COLO829 (cell line): ENCODE data around the gene SPACA9.
A peak's percentile ranks its signal among the peaks of the same experiment; 100 is the strongest.

Experiments used
- DNase-seq: peaks from one replicate; pipeline ENCODE4 v3.0.0; 2012; ENCODE audit warnings: low spot score

SPACA9 gene

DNA sequence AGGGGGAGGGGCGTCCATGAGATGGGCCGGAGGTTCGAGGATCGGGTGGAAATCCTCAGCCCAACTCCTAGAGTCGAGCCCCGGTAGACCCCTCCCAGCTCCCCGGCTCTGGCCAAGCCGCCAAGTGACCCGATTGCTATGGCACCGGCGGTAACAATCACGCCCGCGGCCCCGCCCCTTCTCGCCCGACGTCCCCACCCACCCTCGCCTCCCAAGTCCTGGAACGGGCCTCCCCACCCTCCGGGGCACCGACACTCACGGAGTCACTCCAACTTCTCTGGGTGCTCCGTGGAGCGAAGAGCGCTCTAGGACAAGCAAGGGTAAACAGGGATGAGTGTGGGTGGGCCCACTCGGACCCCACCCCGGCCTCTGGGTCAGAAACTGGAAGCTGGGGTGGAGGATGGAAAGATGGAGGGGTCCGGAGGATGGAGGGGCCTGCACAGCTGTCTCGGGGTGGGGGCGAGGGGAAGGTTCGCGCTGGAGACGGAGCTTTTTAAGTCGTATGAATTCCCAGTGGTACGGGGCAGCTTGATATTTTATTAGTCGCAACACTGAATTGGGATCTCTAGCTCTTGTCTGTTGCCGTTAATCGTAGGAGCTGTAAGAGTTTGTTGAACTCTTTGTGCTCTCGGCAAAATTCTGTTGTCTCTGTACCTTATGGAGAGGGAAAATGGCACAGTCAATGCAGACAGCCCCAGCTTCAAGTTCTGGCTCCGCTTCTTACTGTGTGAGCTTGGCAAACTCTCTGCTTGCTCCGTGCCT, at the start of gene SPACA9:
Gene SPACA9, plus strand, starts transcription at position 204 of the 762 bp plus-strand sequence. CDS start 5,050 bp downstream, outside the sequence.
- peak; percentile 54 for DNase-seq

DNA sequence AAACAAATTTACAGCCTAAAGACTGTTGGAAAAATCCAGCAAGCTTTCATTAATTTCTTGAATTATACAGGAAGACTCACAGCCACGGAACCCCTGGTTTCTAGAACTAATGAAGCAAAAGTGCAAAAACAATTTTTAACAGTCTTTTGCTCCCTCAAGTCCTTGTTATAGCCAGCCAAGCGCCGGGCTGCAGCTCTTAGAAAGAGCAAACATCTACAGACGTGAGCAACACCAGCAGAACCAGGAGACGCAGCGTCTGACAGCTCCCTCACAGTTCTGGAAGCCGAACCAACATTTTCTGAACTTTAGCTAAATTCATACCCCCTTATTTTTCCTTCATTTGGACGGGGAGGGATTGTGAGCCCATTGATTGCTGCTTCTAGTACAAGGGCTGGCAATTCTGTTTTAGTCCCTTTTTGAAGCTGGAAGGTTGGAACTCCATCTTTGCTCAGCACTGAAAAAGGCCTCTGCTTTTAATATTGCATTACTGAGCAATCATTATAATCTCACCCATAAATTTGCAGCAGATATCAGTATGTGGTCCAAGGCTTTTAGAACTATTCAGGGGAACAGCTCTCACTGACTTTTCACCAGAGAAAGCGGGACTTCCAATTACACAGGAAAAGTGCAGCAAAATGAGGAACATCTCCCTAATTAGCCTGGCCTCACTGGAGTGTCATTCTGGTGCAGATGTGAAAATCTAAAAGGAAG, 46.4 kb upstream of the SPACA9 start:
- DNase-seq, result no peak

- DNase-seq, result no peak
Observed at GRCh38 chr9:132833550-132834121, 45.1 kb upstream of the SPACA9 start.

DNA sequence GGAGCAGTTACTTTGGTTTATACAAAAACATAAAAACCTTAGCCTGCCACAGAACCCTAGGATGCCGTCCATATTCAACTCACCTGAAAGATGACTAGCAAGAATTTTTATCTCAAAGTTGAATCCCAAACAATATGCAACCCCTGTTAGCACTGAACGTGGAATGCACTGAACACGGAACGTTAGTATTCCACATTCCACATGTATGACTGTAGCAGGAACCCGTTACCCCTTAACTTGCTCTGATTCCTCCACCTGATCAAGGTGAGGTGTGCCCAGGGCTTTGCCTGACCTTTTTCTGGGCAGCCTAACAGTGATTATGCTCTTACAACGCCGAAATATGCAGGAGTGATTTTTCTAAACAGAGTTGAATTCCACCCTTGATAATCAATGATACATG, 44.4 kb upstream of the SPACA9 start:
- DNase-seq, result no peak

DNA sequence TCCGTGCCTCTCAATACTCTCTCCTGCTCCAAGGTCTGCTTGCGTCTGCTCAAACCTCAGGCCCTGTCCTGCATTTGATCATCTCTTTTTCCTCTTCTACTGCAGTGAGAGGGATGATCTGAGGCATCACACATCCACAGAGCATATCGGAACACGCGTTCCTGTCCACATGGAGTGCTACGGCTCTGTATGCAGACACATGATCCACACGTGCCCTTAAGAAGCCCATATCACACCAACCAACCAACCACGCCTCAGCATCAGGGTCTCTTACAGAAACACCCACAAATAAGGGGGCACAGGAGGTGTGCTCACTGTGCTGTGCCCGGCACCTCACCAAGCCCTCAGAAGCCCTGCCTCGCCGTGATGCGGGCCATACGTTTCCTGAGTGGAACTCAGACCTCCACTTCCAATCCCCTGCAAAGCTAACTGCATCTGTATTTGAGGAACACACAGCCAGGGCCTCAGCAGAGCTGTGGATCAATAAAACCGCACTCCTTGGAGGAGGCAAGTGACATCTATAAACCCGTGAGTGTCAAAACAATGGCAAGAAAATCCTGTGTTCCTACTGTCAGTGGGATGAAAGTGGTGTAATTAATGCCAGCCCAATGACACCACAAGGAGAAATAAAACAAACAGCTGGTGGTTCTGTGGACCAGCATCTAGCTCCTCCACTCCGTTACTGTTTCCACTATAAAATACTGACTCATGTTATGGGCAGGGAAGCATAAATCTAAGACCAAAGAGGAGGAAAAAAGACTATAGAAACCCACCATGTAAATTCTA, 41.0 kb upstream of the SPACA9 start:
- DNase-seq, result no peak

DNA sequence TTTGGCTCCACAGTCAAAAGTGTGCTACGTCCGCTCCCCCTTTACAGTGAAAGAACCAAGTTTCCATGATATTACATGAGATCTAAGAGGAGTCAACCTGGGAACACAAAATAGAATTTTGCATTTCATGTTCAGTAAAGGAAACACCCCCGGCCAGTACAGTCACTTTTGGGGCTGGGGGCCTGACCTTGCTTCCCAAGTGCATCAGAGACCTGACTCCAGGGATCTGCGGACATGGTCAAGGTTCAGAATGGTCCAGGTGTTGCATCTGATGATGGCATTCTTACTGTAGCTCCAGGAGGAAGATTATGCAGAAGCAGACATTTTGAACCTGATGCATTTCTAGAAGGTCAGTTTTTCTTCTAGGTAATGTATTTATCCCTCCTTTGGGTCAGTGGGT, 40.4 kb upstream of the SPACA9 start:
- no peak for DNase-seq

- no peak for DNase-seq
Observed at GRCh38 chr9:132840980-132841379, 37.7 kb upstream of the SPACA9 start.

DNA sequence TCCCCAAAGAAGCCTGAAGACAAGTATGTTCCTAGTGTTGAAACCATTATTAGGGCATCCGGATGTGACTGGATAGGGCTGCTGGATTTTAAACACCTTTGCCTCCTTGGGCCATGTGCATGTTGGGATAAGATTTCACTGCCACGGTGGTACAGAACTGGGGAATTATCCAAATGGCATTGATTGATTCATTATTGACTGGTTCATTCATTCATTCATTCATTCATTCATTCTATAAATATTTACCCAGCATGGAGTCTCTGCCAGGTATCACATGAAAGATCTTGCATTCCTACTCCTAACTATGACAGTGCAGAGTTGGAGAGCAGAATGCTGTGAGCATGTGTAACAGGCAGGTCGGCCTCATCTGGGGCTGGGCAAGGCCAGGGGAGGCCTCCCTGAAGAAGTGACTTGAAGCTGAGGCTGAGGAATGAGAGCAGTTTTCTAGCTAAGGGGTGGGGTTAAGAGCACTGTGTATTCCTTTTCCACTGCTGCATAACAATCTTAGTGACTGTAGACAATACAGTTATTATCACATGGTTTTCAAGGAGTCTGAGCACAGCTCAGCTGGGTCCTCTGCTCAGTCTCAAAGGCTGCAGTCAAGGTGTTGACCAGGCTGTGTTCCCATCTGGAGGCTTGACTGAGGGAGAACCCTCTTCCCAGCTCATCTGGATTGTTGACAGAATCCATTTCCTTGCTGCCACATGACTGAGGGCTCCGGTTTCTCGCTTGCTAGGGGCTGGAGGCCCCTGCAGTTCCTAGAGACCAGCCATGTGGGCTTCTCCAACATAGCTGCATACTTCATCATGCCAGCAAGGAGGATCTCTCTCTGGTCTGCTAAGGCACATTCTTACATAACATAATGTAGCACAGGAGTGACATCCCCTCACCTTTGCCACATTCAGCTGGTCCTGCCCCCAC, 36.3 kb upstream of the SPACA9 start:
- no peak for DNase-seq

- DNase-seq, result no peak
Observed at GRCh38 chr9:132846109-132846917, 32.4 kb upstream of the SPACA9 start.

DNA sequence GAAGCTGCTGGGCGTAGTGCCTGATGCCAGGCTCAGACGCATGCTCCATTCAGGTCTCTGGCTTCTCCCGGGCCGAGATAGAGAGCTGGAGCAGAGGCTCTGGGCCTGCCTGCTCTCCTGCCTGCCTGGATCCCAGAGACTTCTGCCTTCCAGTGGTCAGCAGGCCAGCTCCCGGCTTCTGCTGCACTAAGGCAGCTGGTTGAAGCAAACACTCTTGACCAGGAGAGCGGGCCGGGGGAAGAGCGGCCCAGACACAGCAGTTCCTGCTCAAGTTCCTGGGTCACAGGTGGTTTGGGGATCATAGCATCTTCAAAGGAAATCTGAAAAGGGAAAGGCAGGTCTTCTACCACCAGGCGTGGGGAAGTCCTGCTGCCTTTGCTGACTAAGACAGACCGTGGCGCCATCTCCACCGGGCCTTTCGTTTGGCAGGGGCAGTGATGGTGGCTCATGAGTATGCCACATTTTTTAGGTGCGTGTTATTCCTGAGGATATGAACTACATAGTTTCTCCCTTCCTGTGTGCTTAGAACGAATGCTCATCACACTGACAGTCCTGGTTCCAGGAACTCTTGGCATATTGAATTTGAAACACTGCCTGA, 31.7 kb upstream of the SPACA9 start:
- no peak for DNase-seq

DNA sequence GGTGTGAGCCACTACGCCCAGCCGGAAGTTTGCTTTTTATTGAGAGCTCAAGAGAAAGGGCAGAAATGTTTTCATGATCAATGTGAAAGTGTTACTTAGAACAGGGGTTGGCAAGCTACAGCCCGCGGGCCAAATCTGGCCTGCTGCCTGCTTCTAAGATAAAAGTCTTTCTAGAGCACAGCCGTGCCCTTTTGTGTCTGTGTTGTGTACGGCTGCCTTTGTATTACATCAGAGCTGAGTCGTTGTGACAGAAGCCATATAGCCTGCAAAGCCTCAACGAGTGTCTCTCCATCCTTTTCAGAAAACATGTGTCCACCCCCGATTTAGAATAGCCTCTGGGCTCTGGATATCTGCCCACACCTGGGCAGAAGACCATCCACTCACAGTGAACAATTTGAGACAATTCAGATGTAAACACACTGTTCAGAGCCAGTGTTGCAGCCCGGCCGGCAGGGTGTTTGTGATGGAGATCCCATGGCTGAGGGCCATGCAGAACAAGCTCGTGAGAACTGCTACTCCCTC, 29.5 kb upstream of the SPACA9 start:
- no peak for DNase-seq

GRCh38 chr9:132853482-132853881, 25.2 kb upstream of the SPACA9 start:
- DNase-seq, result no peak

GRCh38 chr9:132854832-132855231, 23.9 kb upstream of the SPACA9 start:
- DNase-seq, result no peak

DNA sequence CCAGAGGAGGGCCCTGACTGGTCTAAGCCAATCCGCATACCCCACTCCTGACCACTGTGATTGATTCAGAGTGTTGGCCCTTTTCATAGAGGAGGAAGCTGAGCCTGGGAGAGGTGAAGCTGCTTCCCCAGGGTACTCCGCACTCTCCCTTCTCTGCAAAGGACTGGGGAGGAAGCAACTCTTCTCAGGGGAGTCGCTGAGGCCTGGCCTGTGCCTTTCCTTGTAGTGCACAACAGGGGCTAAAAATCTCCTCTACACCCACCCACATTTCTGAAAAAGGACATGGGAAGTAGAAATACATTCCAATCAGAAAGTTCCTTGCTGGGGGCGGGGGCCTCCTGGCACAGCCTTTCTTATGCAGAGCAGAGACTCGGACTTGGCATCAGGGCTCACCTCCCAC, 22.8 kb upstream of the SPACA9 start:
- DNase-seq, result no peak

GRCh38 chr9:132857031-132857430, 21.7 kb upstream of the SPACA9 start:
- no peak for DNase-seq

- DNase-seq, result no peak
Observed at GRCh38 chr9:132857616-132858342, 20.9 kb upstream of the SPACA9 start.

- no peak for DNase-seq
Observed at GRCh38 chr9:132858751-132859150, 19.9 kb upstream of the SPACA9 start.

DNA sequence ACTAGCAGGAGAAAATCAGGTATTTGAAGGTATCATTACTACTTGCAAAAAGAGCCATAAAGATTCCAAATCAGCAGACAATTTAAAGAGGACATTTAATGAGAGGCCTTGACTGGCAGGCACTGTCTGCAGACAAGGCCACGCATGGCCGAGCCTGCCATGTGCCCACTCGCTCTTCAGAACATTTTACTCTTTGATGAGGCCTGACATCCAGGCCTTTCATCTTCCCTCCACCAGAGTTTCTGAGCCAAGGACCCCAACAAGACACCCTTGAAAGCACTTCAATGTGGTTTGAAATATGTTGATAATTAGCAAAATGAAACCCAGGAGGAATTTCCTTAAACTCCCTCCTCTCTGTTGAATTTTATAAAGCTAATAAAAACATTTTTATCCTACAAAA, 17.0 kb upstream of the SPACA9 start:
- no peak for DNase-seq

- no peak for DNase-seq
Observed at GRCh38 chr9:132862533-132862932, 16.2 kb upstream of the SPACA9 start.
